ENCODE data around the gene PRR16.

- TF ChIP-seq CTCF (conservative IDR thresholded peaks at IDR 0.05), result no peak
- no peak for TF ChIP-seq EZH2 (IDR thresholded peaks at IDR 0.05; ENCODE audit: low read depth)
Observed at GRCh38 chr5:120436996-120437395, 27.1 kb upstream of the PRR16 start.
